Measurements from ENCODE around the gene NAGPA. TPM values are rescaled to one million over a fixed set of nuclear protein-coding genes. Genes with fewer than 3 reads are reported as not detected.

NAGPA gene
- total RNA-seq, 4 donors from 2014 or later, result 37.5 to 104 (median 43.8) TPM

DNA sequence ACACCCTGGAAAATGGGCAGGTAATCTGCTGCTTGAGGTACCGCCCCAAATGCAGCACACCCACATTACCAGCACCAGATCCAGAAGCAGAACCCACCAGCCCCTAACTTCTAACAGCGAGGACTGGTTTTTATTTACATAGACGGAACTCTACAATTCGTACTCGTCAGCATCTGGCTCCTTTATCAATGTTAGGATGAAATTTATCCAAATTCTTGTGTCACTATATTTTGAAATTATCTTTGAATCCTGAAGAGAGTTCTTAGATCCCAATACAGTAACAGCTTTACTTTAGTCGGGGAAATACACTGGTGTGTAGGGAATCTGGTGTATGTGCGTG is 37.6 kb upstream of the NAGPA start:
- Histone ChIP-seq H3K27me3 (no peaks in the 10 kb centered on the region), H3K4me1 (peaks cover 0 to 24% (median 4%) of the 10 kb centered on the region in 4 donors), H3K4me3 (peak overlapping the region; percentile 63 to 86 (median 70)), H3K36me3 (peaks cover 0 to 28% (median 13%) of the 10 kb centered on the region in 3 donors), H3K27ac (peak overlapping the region; percentile 62 to 89 (median 78)), H3K9me3 (no peaks in the 10 kb centered on the region)
- 63 to 64% methylated on average over 7 of the region's 7 CpGs for WGBS, 2 donors
- no peak for DNase-seq (ENCODE audit: low spot score in 2 of 2)
- TF ChIP-seq POLR2A (IDR thresholded peaks at IDR 0.05) (no peak), CTCF (IDR thresholded peaks at IDR 0.05) (no peak), EP300 (IDR thresholded peaks at IDR 0.05) (no peak)

GRCh38 chr16:5070431-5071186 is 36.9 kb upstream of the NAGPA start:
- H3K27ac ChIP-seq, result peak overlapping the region in 3 of 4 donors; percentile 68 to 89 (median 89)
- no peak for DNase-seq (ENCODE audit: low spot score in 2 of 2)
- WGBS, 2 donors, result 86 to 88% methylated on average over 15 of the region's 15 CpGs

GRCh38 chr16:5069854-5070253 is 36.1 kb upstream of the NAGPA start:
- H3K9me3 ChIP-seq, result no peaks in the 10 kb centered on the region
- WGBS, 2 donors, result 88 to 91% methylated on average over 9 of the region's 9 CpGs
- peaks cover 0 to 24% (median 4%) of the 10 kb centered on the region in 4 donors for H3K4me1 ChIP-seq
- TF ChIP-seq POLR2A (IDR thresholded peaks at IDR 0.05) (no peak), CTCF (IDR thresholded peaks at IDR 0.05) (no peak), EP300 (IDR thresholded peaks at IDR 0.05) (no peak)
- no peak for DNase-seq (ENCODE audit: low spot score in 2 of 2)
- no peak overlapping the region for H3K27ac ChIP-seq
- H3K4me3 ChIP-seq, result no peak overlapping the region
- peaks cover 0 to 14% (median 0%) of the 10 kb centered on the region in 3 donors for H3K36me3 ChIP-seq
- H3K27me3 ChIP-seq, result no peaks in the 10 kb centered on the region

More at GRCh38 chr16:5070431-5071186, 36.9 kb upstream of the NAGPA start:
- no peaks in the 10 kb centered on the region for H3K27me3 ChIP-seq
- TF ChIP-seq EP300 (IDR thresholded peaks at IDR 0.05) (no peak), POLR2A (IDR thresholded peaks at IDR 0.05) (no peak), CTCF (IDR thresholded peaks at IDR 0.05) (no peak)
- no peak overlapping the region for H3K4me3 ChIP-seq
- H3K36me3 ChIP-seq, result peaks cover 0 to 21% (median 7%) of the 10 kb centered on the region in 3 donors
- H3K9me3 ChIP-seq, result no peaks in the 10 kb centered on the region
- H3K4me1 ChIP-seq, result peaks cover 0 to 24% (median 4%) of the 10 kb centered on the region in 4 donors

GRCh38 chr16:5069048-5069447 is 35.3 kb upstream of the NAGPA start:
- no peak for TF ChIP-seq POLR2A (IDR thresholded peaks at IDR 0.05)
- TF ChIP-seq CTCF (IDR thresholded peaks at IDR 0.05), result no peak
- TF ChIP-seq EP300 (IDR thresholded peaks at IDR 0.05), result no peak
- Histone ChIP-seq H3K27me3 (no peaks in the 10 kb centered on the region), H3K9me3 (no peaks in the 10 kb centered on the region), H3K27ac (no peak overlapping the region), H3K4me3 (no peak overlapping the region), H3K36me3 (peaks cover 0 to 6% (median 0%) of the 10 kb centered on the region in 3 donors), H3K4me1 (peaks cover 0 to 24% (median 4%) of the 10 kb centered on the region in 4 donors)
- no peak for DNase-seq (ENCODE audit: low spot score in 2 of 2)
- 88 to 90% methylated on average over 9 of the region's 9 CpGs for WGBS, 2 donors

GRCh38 chr16:5066511-5066910 is 32.8 kb upstream of the NAGPA start:
- Histone ChIP-seq H3K9me3 (no peaks in the 10 kb centered on the region), H3K27ac (peak overlapping the region in 1 of 4 donors; percentile 77), H3K36me3 (no peaks in the 10 kb centered on the region), H3K4me3 (no peak overlapping the region), H3K27me3 (no peaks in the 10 kb centered on the region), H3K4me1 (peaks cover 0 to 7% (median 0%) of the 10 kb centered on the region in 4 donors)
- DNase-seq (ENCODE audit: low spot score in 2 of 2), result no peak
- 70 to 77% methylated on average over 6 of the region's 6 CpGs for WGBS, 2 donors
- no peak for TF ChIP-seq CTCF (IDR thresholded peaks at IDR 0.05)
- TF ChIP-seq POLR2A (IDR thresholded peaks at IDR 0.05), result no peak
